GM21737 (cell line): Measurements from ENCODE around the gene KLHL28.

Source experiments
- ATAC-seq: cut with Tn5 transposase; IDR thresholded peaks from one replicate; pipeline ENCODE4 v1.9.1; 2021; ENCODE audit warnings: mild to moderate bottlenecking, moderate library complexity; ENCODE audit not compliant: unreplicated experiment

KLHL28 gene

DNA sequence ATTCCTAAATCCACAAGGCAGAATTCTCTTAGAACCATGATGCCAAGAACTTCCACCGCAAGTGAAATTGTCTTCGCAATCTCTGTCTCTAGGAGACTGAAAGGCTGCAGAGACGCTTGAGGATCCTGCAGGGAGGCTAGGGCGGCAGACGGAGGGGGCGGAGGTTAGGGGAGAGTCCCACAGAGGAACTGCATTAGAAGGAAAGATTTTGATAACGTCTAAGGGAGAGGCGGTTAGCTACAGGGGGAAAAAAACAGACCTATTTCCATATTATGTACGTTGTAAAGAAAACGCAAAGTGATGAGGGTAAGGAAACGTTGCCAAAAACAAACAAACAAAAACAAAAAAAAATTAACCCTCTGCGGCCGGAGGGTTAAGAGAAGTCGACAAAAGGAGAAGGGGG lies 595 bp downstream of the KLHL28 start:
- peak; percentile 31 for ATAC-seq

- ATAC-seq, result no peak
Measured at GRCh38 chr14:44960646-44961045, 1.1 kb downstream of the KLHL28 start.

GRCh38 chr14:44960146-44960545 lies 1.6 kb downstream of the KLHL28 start:
- no peak for ATAC-seq

GRCh38 chr14:44959538-44959937 lies 2.2 kb downstream of the KLHL28 start:
- ATAC-seq, result no peak

DNA sequence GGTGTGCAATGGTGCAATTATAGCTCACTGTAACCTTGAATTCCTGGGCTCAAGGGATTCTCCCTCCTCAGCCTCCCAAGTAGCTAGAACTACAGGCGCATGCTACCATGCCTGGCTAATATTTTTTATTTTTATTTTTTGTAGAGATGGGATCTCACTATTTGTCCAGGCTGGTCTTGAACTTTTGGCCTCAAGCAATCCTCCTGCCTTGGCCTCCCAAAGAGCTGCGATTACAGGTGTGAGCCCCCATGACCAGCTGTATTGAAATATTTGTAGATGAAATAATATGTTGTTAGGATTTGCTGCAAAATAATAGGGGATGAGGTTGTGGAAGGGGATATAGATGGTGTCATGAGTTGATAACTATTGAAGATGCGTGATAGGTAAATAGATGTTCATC lies 4.9 kb downstream of the KLHL28 start:
- ATAC-seq, result no peak

- no peak for ATAC-seq
Measured at GRCh38 chr14:44955528-44955927, 6.2 kb downstream of the KLHL28 start.

- ATAC-seq, result no peak
Measured at GRCh38 chr14:44954750-44955149, 7.0 kb downstream of the KLHL28 start.

- ATAC-seq, result no peak
Measured at GRCh38 chr14:44952391-44953110, 9.2 kb downstream of the KLHL28 start.

DNA sequence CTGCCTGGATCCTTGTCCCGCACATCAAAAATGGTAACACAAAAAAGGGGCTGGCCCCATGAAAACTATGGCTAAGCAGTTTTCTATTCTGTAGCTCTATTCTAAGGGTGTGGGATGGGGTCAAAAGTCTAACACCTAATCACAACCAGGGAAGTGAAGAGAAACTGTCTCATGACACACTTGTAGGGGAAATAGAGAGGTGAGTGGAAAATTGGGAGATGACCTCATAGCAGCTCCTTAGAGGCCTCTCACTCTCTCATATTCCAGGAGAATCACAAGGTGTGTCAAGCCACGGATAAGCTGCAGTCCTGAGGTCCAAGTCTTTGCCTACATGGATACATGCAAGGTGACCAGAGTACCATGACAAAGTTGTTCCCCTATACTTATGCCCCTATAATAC lies 10.7 kb downstream of the KLHL28 start:
- no peak for ATAC-seq

GRCh38 chr14:44945264-44945663 lies 16.5 kb downstream of the KLHL28 start:
- ATAC-seq, result no peak

GRCh38 chr14:44944107-44944506 lies 17.6 kb downstream of the KLHL28 start:
- ATAC-seq, result no peak

DNA sequence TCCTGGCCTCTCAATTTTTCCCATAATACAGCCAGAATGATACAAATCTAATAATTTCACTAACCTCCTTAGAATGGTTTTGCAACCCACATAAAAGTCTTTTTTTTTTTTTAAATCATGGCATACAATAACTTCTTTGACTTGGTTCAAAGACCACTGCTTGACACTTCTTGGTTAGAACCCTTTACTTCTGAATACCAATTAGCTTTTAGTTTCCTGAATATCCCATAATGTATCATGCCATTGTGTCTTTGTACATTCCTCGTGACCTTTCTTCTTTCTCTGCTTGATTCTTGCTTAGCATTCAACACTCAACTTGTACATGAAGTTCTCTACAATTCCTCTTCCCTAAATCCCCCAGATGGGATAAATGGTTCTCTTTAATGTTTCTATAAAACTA lies 19.3 kb downstream of the KLHL28 start:
- ATAC-seq, result no peak

DNA sequence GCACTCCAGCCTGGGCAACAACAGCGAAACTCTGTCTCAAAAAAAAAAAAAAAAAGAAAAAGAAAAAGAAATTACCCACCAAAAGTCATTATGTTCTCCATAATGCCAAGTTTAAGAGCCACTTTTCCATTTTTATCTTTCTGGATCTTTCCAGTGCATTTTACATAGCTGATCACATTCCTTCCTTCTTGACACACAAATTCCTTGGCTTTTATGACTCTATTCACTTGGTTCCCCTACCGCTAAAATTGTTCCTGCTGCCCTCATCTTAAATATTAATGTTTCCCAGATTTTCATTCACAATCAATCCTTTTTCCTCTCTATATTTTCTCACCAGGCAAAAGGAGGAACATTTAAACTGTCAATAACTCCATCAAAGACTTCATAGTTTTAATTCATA lies 20.2 kb downstream of the KLHL28 start:
- no peak for ATAC-seq

DNA sequence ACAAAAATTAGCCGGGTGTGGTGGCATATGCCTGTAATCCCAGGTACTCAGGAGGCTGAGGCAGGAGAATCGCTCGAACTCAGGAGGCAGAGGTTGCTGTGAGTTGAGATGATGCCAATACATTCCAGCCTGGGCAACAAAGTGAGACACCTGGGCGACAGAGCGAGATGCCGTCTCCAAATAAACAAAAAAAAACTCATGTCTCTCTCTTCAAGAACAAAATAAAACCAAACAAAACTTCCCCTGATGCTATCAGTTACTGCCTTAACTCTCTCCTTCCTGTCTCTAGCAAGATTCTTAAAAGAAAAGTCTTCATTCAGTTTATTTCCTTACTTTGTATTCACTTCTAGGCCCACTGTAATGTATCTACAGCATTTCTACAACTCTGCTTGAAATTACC lies 20.8 kb downstream of the KLHL28 start:
- ATAC-seq, result no peak

GRCh38 chr14:44940211-44940610 lies 21.5 kb downstream of the KLHL28 start:
- no peak for ATAC-seq

DNA sequence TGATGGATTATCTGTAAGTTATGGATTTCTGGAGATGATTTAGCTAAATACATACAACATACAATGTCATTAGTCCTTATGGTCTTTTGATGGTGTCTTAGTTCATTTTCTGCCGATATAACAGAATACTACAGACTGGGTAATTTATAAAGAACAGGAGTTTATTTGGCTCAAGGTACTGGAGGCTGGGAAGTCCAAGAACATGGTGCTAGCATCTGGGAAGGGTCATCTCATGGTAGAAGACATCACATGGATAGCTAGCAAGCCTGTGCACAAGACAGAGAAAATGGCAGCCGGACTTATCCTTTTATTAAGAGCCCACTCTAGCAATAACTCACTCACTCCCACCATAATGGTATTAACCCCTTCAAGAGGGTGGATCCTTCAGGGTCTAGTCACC lies 24.2 kb downstream of the KLHL28 start:
- ATAC-seq, result no peak

- ATAC-seq, result no peak
Measured at GRCh38 chr14:44935155-44935554, 26.6 kb downstream of the KLHL28 start.

- no peak for ATAC-seq
Measured at GRCh38 chr14:44928793-44929192, 33.0 kb downstream of the KLHL28 start.

DNA sequence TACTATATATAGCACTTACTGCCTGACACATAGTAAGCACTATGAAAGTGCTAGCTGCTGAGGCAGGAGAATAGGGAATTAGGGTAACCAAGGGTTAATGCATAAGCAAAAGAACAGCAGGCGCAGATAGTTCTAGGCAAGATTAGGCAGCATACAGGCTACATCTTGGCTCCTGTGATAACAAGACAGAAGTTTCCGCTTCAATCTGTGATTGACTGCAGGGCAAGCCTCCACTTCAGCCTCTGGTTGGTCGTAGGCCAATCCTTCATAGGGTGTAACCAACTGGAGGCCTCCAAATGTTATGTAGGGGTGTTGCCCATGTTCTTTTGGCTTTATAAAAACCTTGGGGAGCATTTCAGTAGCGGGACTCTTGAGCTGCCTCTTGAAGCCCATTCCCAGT lies 46.9 kb downstream of the KLHL28 start:
- ATAC-seq, result no peak

GRCh38 chr14:44912041-44912869 lies 49.5 kb downstream of the KLHL28 start:
- no peak for ATAC-seq

DNA sequence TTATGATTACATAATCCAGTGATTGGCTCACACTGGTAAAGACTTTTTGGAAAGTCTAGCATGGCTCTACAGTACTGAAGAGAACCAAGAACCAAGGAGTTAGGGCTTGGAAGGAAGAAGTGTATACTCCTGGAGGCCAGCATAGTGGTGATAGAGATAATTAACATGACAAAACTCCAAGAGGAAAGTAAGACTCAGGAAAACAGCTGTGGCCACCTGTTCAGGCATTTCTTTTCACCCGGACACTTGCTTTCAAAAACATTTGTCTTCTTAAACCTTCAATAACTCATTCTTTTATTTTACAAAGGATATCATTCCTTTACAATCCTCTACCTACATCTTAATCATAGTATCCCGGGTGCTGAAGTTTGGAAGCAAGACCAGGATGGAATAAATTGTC lies 50.9 kb downstream of the KLHL28 start:
- ATAC-seq, result no peak

GRCh38 chr14:44901696-44902095 lies 60.1 kb downstream of the KLHL28 start:
- no peak for ATAC-seq
